MV-4-11 (cell line): ENCODE measurements around the gene PSMD13.
"Not testable (repeated sequence)": the region's sequence is repeated elsewhere in the genome, so short reads cannot be mapped to it uniquely, and the experiment has no call there.

Source experiments
- DNase-seq: peaks from one replicate; lab custom pipeline; 2025; lab: John Stamatoyannopoulos, UW

Gene PSMD13

DNA sequence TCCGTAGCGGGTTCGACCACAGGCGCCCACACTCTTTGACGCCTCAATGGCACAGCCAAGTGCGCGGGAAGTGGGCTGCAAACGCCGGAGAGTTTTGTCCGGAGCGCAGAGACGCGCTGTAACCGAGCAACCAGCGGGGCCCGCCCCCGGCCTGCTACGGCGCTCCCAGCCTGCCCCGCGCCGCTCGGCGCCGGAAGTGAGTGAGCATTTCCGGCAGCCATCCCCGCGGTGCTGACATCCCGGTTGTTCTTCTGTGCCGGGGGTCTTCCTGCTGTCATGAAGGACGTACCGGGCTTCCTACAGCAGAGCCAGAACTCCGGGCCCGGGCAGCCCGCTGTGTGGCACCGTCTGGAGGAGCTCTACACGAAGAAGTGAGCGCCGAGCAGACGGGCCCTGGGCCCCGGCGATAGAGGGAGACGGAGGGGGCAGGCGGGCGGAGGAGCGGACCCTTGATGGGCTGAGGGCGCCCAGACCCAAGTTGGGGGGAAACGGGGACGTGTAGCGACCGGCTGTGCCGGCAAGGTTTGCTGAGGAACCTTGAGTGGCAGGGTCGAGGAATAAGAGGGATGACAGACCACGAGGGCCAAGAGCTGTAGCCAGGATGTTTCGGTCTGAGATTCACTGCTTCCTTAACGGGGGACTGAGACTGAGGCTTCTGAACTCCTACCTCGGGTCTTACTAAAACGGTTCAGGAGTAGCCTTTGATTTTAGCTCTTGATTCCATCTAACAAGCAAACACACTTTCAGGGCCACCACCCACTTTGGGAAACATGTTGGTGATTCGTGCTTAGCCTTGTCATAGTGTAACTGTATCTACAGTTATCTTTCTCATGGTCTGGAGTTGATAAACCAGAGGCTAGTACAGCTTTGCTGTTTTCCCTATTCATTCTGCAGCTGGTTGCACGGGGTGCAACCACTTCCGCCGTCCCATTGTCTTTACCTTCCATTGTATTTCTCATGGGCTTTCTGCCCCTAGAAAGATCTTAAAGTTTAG, at the start of gene PSMD13:
TSS of gene PSMD13 (plus strand) at position 203 of the 994 bp plus-strand sequence. CDS start at position 277, 74 bp downstream.
- peak; percentile 78 for DNase-seq

DNA sequence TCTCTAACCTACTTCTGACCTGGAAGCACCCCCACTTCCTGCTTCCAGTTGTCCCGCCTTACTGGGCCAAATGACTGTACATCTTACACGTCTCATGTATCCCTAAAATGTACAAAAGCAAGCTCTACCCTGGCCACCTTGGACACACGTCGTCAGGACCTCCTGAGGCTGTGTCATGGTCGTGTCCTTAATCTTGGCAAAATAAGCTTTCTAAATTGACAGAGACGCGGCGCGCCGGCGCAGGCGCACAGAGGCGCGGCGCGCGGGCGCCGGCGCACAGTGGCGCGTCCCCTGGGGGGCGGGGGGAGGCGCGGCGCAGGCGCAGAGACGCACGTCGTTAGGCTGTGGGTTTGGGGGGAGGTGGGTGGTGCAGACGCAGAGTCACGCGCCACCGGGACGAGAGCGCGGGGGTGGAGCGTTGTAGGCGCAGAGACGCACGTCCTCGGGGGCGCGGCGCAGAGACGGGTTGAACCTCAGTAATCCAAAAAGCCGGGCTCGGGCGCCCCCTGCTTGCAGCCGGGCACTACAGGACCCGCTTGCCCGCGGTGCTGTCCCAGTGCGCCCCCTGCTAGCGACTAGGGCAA, 47.5 kb upstream of the PSMD13 start:
- not testable (repeated sequence) for DNase-seq

DNA sequence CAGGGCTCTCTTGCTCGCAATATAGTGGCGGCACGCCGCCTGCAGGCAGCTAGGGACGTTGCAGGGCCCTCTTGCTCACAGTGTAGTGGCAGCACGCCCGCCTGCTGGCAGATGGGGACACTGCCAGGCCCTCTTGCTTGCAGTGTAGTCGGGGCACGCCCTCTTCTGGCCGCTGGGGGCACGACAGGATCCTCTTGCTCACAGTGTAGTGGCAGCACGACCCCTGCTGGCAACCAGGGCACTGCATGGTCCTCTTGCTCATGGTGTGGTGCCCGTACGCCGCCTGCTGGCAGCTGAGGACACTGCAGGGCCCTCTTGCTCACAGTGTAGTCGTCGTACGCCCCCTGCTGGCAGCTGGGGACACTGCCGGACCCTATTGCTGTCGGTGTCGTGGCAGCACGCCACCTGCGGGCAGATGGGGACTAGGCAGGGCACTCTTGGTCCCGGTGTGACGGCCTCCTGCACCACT, 46.9 kb upstream of the PSMD13 start:
- not testable (repeated sequence) for DNase-seq

DNA sequence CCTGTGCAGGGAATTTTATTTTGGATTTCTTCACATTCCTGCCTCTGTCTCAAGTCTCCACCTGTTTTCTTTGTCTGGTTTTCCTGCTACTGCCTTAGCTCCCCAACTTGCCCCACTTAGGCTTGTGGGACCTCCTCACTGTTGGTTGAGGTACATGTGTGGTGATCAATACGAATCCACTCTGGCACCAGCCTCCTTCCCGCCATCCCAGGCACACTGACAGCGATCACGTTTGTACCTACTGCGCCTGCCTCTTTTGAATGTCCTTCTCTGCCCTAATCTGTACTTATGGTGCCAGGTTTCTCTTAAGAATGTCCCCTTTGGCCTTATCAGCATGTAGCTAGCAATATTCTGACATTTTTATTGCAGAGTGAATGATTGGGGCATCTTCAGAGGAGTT, 46.2 kb upstream of the PSMD13 start:
- not testable (repeated sequence) for DNase-seq

DNA sequence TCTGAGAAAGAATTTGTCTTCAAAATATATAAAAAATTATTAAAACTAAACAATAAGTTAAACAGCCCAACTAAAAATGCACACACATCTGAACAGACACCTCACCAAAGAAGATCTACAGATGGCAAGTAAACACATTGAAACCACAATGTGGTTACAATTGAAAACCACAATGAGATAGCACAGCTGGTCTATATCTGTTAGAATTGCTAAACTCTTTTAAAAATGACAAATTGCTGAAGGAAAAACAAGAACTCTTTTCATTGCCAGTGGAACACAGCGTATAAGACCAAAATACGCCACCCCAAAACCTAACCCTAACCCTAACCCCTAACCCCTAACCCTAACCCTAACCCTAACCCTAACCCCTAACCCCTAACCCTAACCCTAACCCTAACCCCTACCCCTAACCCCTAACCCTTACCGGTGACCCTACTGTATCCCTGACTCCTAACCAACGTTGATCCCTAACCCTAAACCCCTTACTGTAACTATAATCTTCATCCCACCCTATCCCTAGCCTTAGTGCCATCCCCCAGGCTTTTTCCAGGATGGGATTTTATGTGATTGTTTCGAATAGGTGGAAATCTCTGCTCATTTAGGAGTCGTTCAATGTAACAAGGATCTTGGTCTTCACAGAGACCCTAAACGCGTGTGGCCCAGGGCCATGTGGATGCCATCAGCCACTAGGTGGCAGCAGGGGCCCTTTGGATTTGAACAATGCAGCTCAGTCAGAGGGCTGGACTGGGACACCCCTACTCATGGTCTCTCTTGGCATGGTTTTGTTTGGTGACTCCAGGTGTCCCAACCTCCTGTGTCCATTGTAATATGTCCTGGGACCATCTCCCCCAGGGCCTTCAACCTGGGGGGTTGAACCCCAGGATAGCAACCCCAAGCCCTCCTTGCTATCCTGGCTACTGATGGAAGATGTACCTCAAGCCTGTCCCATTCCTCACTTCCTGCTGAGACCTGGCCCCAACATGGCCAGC, 45.0 kb upstream of the PSMD13 start:
- not testable (repeated sequence) for DNase-seq

DNA sequence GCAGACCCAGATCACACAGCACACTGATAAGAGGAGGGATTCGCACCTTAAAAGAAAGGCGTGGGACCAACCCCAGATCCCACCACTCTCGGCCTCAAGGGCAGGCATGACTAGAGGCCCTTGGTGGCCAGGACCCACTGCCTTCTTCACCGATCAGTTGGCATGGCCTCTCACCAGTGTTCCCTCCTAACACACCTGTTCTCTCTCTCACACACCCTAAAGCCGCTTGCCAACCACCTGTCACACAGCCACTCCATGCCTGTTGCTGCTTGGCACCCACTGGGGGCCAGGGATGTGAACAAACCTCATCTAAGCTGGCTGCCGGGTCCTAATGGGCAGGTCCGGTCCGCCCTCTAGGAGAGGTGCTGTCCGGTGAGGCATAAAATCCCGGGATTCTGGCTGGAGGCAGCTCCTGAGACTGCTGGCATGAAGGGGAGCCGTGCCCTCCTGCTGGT, 44.1 kb upstream of the PSMD13 start, which contains the start of gene SCGB1C1:
TSS of gene SCGB1C1 (plus strand) at position 405 of the 455 bp plus-strand sequence. CDS start at position 427, 22 bp downstream.
- DNase-seq = not testable (repeated sequence)

DNA sequence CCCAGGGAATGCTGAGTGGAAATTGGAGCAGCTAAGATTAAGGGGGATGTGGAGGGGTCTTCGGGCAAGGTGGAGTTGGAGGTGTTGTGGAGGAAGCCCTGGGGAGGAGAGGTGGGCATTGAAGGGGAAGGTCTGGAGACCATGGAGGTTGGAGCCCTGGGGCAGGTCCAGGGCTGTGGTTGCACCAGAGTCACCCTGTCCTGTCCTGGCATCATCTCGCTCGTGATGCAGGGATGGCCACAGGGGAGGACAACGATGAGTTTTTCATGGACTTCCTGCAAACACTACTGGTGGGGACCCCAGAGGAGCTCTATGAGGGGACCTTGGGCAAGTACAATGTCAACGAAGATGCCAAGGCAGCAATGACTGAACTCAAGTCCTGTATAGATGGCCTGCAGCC, 43.3 kb upstream of the PSMD13 start:
- DNase-seq = not testable (repeated sequence)

DNA sequence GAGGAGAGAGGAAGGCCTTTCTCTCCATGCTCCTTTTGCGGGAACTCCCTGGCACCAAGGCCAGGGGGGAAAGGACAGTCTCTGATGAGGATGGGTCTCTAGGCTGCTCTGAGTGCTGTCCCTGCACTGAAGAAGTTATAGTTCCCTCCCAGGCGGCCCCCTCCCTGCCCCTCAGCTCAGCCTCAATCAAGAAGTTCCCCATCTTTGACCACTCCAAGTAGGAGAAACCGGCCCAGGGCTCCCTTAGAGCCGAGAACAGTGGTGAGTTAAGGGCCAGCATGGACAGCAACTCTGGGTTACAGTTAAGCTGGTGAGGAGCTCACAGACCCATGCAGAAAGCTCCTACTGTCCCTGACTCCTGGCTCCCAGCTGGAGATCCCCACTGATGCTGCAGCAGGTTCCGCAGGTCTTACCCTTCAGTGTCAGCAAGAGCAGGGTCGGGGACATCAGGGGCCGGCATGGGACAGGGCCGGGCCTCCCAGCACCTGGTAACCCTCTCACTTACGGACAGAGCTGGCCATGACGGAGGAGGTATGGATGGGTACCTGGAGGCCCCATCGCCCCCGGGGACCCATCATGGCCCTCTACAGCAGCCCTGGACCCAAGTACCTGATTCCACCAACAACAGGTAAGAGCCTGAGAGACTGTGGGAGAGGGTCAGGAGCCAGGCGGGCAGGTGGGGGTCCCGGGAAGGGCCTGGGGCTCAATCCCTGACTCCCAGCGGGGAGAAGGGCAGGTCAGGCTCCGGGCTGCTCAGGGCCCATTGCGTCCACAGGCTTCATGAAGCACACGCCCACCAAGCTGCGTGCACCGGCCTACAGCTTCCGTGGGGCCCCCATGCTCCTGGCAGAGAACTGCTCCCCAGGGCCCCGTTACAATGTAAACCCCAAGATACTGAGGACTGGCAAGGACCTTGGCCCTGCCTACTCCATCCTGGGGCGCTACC, 39.7 kb upstream of the PSMD13 start:
- DNase-seq = no peak

DNA sequence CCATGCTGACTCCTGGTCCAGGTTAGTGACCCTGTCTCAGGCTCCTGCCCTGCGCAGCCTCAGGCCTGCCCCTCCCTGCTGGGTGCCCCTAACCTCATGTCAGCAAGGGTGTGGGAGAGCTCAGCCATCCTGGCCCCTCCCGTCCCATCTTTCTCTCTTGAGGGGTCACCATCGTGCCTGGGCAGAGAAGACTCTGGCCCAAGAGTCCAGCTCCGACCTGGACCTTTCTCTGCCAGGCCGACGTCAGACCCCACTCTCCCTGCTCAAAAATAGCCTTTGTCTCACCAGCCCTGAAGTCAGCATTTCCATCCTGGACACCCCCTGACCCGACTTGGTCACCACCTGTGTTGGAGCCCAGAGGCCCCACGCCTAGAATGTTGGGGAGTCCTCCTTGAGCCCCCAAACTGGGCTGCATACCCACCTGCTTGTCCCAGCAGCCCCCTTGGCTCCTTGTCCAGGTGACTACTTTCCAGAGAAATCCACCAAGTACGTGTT, 39.0 kb upstream of the PSMD13 start:
- DNase-seq = no peak

DNA sequence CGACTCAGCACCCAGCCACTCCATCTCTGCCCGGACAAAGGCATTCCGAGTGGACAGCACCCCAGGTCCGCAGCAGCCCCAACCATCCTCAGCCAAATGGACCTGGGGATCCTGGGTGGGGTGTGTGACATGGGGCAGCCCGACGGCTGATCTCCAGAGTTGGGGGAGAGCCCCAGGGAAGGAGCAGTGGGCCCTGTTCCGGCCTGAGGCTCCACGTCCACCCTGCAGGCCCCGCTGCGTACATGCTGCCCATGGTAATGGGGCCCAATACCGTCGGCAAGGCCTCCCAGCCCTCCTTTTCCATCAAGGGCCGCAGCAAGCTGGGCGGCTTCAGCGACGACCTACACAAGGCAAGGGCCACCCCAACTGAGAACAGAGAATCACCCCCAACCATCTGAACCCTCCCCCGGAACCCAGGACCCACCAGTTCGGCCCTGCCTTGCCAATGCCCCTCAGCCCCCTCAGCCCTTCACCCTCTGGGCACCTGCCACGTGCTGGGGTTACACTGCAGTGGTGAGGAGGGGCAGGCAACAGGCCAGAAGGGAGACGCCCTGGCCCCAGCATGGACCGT, 38.5 kb upstream of the PSMD13 start:
- no peak for DNase-seq

DNA sequence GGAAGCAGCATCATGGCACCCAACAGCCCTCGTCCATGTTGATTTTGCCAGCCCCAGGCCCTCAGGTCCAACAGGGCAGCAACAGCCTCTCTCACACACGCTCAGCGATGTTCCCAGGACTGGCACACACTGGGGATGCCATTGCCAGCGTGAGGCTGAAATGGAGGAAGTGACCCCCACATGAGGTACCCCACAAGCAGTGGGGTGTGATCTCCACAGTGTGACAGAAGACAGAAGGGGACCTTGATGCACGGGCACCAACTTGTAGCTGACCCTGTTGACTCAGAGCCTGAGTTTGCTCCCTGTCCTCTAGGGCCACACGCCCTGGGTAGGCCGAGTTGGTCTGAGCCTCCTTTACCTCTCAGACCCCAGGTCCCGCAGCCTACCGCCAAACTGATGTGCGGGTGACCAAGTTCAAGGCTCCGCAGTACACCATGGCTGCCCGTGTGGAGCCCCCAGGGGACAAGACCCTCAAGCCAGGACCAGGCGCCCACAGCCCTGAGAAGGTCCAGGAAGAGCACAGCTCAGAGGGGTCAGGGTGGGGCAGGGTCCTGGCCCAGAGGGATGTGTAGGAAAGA, 37.7 kb upstream of the PSMD13 start:
- DNase-seq = no peak

DNA sequence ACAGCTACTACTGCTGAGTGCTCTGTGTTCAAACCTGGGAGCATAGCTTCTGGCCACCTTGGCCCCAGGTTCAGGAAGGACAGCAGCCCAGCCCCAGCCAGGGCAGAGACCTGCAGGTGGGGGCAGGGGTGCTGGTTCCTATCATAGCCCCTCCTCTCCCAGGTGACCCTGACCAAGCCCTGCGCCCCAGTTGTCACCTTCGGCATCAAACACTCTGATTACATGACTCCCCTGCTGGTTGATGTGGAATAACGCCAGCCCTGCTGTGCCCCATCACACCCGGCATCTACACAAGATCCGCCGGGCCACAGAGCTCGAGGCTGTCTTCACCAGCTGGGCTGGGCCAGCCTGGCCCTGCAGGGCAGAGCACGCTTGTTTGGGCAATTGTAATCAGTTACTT, 37.0 kb upstream of the PSMD13 start:
- no peak for DNase-seq

DNA sequence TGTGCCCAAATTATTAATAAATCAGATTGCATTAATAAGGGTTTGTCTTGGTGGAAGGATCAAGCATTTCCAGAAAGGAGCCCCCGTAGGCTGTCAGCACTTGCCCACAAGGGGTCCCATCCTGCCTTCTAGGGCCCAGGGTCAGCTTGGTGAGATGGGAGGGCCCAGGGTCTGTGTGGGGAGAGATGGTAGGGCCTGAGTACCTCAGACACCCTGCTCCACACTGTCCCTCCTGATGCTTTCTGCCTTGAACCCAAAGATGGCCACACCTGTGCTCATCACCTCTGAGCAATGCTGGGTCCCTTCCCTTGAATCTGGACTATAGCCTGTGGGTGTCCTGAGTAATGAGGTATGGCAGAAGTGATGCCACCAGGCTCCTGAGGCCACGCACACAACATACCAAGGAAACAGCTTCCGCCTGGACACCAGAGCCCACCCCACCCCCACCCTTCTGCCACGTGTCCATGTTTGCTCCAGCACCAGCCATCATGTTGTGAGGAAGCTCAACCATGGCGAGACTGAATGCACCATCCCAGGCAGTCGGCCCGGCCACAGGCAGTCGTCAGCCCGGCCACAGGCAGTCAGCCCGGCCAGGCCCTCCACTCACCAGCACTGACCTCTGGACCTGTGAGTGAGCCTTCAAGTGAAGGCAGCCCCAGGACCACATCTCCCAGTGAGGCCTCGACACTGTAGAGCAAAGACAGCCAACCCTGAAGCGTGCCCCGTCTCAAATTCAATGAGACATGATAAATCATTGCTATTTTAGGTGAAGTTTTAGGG, 36.4 kb upstream of the PSMD13 start:
- DNase-seq = no peak

DNA sequence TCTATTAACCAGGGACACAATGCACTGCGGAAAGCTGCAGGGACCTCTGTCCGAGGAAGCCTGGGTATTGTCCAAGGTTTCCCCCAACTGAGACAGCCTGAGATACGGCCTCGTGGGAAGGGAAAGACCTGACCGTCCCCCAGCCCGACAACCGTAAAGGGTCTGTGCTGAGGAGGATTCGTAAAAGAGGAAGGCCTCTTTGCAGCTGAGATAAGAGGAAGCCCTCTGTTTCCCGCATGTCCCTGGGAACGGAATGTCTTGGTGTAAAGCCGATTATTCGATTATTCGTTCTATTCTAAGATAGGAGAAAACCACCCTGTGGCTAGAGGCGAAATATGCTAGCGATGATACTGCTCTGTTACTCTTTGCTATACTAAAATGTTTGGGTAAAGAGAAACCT, 34.8 kb upstream of the PSMD13 start:
- DNase-seq = peak; percentile 24

DNA sequence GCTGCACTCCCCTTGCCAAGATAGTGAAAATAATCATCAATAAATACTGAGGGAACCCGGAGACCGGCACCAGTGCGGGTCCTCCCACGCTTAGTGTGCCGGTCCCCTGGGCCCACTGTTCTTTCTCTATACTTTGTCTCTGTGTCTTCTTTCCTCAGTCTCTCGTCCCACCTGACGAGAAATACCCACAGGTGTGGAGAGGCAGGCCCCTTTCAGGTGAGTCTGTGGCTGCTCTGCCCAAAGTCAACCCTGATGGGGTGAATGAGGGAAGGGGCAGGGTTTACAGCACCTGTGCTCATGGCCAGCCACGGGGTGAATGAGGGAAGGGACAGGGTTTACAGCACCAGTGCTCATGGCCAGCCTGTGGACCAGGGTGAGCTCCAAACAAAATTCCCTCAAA, 34.3 kb upstream of the PSMD13 start:
- DNase-seq = no peak

DNA sequence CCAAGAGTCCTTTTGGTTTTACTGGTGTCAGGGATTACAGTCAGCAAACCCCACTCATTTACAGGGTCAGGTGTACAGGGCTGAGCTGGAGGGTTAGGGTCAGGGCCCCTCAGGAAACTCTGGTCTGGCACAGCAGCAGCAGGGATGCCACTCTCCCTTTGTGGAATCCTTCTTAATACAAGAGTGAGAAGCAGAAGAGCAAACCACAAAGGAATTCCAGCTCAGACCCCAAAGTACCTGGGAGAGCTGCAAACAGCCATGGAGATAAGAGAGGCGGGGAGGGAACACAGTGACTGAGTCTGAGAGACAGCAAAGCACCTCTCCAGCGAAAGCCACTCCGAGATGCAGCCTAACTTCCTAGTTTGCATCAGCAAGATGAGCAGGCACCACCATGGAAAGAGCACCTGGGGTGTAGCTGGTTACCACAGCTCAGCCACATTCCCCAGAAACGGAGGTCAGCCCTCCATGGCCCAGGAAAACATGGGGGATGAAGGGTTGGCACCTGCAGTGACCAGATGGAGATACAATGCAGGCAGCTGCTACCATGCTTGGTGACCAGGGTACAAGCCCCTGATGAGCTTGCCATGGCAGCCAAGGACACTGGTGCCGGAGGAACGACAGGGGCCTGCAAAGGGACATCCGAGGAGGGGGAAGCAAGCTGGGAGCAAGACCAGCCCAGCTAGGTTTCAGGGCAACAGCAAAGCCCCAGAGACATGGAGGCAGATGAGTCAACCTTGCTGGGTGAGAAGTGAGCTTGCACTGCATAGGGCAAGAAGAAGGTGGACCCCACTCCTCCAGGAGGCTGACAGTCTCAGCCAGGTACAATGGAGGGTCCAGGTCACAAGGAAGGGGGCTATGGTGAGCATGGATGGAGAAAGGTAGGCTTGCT, 33.5 kb upstream of the PSMD13 start:
- no peak for DNase-seq

DNA sequence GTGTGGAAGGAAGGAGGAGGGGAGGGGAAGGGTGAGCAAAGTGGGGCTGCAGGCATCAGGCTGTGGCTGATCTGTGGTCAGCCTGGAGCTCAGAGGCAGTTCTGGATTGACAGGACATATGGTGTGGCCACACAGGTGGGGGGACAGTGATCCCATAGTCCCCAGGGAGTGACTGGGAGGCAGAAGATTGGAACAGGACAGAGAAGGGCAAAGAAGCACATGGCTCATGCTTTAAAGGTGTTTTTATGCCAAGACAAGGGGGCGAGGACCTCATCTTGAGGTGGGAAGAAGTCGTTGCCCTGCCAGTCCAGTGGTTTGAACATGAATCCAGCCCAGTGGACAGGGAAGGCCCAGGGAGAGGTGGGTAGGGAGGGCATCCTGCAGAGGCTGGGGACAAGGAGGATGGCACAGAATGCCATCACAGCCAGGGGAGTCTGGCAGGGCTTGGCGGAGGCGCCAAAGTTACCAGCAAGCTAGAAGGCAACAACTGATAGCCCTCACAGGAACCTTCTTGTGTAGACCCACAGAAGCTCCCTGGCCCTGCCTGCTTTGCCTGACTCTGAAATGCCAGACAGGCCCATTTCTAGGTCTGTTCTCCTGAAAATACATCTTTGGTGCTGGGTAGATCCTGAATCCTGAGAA, 32.7 kb upstream of the PSMD13 start:
- DNase-seq = no peak
